ENCODE measurements around the gene FLNA. TPM values are rescaled to one million over a fixed set of nuclear protein-coding genes. Genes with fewer than 3 reads are reported as not detected.

Gene FLNA
- total RNA-seq, 2 donors from 2014 or later = 230 to 308 TPM

DNA sequence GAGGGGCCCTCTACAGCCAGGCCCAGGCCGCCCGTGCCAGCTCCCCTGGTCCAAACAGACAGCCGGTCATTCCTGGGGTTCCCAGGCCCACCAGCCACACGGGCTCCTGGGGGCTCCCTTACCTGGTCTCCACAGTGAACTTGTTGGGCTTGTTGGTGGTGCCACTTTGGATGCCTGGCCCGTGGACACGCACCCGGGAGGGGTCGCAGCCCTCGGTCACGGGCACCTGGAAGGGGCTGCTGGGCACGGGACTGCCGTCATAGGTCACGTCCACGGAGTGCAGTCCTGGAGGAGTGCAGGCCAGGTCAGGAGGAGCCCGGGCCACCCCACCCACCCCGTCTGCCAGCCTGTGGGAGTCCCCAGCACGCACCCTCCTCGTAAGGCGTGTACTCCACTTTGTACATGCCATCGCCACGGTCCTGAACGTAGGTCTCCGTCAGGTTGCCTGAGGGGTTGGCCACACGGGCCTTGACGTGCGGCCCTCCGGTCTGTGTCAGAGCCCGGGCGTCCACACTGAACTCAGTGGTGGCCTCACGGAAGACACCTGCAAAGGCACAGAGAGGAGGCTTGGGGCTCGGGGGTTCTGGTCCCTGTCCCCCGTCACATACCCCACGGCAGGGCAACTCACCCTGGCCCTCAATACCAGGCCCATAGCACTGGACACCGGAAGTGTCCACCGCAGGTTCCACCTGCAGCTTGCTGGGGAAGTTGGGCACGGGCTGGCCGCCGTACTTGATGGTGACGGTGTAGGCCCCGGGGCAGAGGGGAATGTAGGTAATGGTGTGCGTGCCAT is 14.9 kb downstream of the FLNA start:
- 96% methylated on average over 9 of the region's 41 CpGs; no CpG with 5 or more reads in 1 of the 2 donors for WGBS, 2 donors
- intact Hi-C loops (cut with DNase I) = no loop called here
- Histone ChIP-seq H3K9me3 (no peaks in the 10 kb centered on the region), H3K4me3 (no peak overlapping the region), H3K27ac (no peak overlapping the region), H3K36me3 (replicated peaks in 1 of 2; ENCODE audit: insufficient read depth in 1 of 2, low read depth in 2 of 2) (no peaks in the 10 kb centered on the region), H3K27me3 (no peaks in the 10 kb centered on the region), H3K4me1 (no peaks in the 10 kb centered on the region)
- ATAC-seq = no peak
- TF ChIP-seq POLR2A (IDR thresholded peaks at IDR 0.05) = no peak
- TF ChIP-seq, protein P1, sequence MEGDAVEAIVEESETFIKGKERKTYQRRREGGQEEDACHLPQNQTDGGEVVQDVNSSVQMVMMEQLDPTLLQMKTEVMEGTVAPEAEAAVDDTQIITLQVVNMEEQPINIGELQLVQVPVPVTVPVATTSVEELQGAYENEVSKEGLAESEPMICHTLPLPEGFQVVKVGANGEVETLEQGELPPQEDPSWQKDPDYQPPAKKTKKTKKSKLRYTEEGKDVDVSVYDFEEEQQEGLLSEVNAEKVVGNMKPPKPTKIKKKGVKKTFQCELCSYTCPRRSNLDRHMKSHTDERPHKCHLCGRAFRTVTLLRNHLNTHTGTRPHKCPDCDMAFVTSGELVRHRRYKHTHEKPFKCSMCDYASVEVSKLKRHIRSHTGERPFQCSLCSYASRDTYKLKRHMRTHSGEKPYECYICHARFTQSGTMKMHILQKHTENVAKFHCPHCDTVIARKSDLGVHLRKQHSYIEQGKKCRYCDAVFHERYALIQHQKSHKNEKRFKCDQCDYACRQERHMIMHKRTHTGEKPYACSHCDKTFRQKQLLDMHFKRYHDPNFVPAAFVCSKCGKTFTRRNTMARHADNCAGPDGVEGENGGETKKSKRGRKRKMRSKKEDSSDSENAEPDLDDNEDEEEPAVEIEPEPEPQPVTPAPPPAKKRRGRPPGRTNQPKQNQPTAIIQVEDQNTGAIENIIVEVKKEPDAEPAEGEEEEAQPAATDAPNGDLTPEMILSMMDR (IDR thresholded peaks at IDR 0.05) = no peak
- no peak for DNase-seq

DNA sequence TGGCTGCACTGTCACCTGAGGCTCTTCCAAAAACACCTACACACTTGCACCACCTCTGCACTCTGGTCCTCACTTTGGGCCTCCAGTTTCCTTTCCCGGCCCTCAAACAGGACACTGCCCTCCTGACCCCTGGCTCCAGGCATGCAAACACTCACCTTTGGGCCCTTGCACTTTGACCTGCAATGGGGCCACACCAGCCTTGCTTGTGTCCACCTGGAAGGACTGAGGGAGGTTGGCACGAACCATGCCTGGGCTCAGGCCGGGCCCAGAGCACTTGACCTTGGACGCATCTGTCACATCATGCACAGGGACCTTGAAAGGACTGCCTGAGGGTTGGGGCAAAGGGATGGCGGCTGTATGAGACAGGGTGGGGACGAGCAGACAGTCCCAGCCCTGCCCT is 15.6 kb downstream of the FLNA start:
- intact Hi-C loops (cut with DNase I) = no loop called here
- H3K4me1 ChIP-seq = no peaks in the 10 kb centered on the region
- 61 to 100% methylated on average over 1 to 6 of the region's 6 CpGs for WGBS, 2 donors
- H3K27ac ChIP-seq = no peak overlapping the region
- peaks cover 0 to 1% of the 10 kb centered on the region in 2 donors for H3K36me3 ChIP-seq (replicated peaks in 1 of 2; ENCODE audit: insufficient read depth in 1 of 2, low read depth in 2 of 2)
- DNase-seq = no peak
- no peaks in the 10 kb centered on the region for H3K9me3 ChIP-seq
- no peaks in the 10 kb centered on the region for H3K27me3 ChIP-seq
- no peak overlapping the region for H3K4me3 ChIP-seq
- no peak for ATAC-seq
- no peak for TF ChIP-seq POLR2A (IDR thresholded peaks at IDR 0.05)
- TF ChIP-seq, protein P1 (IDR thresholded peaks at IDR 0.05) = no peak

DNA sequence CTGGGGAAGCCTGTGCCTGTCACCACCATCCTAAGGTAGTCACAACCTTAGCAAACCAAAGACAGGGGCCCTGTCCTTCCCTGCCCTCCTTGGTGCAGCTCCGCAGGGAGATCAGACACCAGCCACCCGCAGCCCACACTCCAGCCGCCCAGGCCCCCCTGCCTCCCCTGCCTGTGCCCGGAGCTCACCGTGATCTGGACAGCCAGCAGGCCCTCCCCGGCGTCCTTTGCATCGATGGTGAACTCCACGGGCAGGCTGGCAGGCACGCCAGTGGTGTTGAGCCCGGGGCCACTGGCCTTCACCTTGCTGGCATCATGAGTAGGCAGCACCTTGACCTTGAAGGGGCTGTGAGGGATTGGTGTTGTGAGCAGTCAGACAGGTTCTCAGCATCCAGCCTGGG is 16.4 kb downstream of the FLNA start:
- WGBS, 2 donors = 84% methylated on average over 11 of the region's 11 CpGs; no CpG with 5 or more reads in 1 of the 2 donors

DNA sequence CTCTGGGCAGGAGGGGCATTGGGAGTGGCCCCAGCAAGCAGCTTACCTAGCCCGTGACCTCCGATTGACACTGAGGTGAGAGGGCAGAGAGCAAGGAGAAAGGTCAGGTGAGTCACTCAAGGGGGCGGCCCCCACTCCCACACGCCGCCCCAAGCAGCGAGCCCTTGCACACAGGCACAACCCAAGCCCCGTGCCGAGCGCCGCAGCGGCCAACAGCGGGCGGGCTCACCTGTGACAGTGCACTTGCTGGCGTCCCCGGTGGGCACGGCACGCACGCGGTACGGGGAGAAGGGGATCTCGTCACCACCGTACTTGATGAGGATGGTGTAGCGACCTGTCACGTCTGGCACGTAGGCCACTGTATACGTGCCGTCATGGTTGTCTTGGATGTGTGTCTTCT is 17.2 kb downstream of the FLNA start:
- no peak overlapping the region for H3K27ac ChIP-seq
- WGBS, 2 donors = 95% methylated on average over 16 of the region's 27 CpGs; no CpG with 5 or more reads in 1 of the 2 donors
- no peaks in the 10 kb centered on the region for H3K9me3 ChIP-seq
- no peak overlapping the region for H3K4me3 ChIP-seq
- intact Hi-C loops (cut with DNase I) = no loop called here
- DNase-seq (no peak), ATAC-seq (no peak)
- H3K36me3 ChIP-seq (replicated peaks in 1 of 2; ENCODE audit: insufficient read depth in 1 of 2, low read depth in 2 of 2) = peaks cover 0 to 2% of the 10 kb centered on the region in 2 donors
- TF ChIP-seq, protein P1 (IDR thresholded peaks at IDR 0.05) = no peak
- TF ChIP-seq POLR2A (IDR thresholded peaks at IDR 0.05) = no peak
- no peaks in the 10 kb centered on the region for H3K4me1 ChIP-seq
- no peaks in the 10 kb centered on the region for H3K27me3 ChIP-seq

More for the DNA sequence above, 16.4 kb downstream of the FLNA start:
- no peak overlapping the region for H3K27ac ChIP-seq
- intact Hi-C loops (cut with DNase I) = no loop called here
- H3K4me3 ChIP-seq = no peak overlapping the region
- H3K4me1 ChIP-seq = no peaks in the 10 kb centered on the region
- H3K9me3 ChIP-seq = no peaks in the 10 kb centered on the region
- TF ChIP-seq, protein P1 (IDR thresholded peaks at IDR 0.05) = no peak
- no peak for TF ChIP-seq POLR2A (IDR thresholded peaks at IDR 0.05)
- DNase-seq (no peak), ATAC-seq (no peak)
- H3K36me3 ChIP-seq (replicated peaks in 1 of 2; ENCODE audit: insufficient read depth in 1 of 2, low read depth in 2 of 2) = peaks cover 0 to 2% of the 10 kb centered on the region in 2 donors
- H3K27me3 ChIP-seq = no peaks in the 10 kb centered on the region

DNA sequence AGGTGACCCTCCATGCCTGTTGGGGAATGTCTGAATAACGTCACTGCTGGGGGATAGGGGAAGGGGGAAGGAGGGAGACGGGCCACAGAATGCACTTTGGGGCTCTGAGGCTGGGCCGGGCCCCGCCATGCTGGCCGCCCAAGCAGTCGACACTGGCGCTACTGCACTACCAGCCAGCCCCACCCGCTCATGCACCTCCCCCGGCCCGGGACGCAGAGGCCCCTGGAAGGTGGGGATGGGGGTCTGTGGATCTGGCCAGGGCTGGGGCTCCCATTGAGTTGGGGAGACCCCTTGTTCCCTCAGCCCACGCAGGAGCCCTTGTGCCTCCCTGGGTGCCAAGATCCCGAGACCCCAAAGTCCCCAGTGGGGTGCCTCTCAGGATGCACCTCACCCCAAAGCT is 17.8 kb downstream of the FLNA start:
- no peak overlapping the region for H3K4me3 ChIP-seq
- peaks cover 0 to 2% of the 10 kb centered on the region in 2 donors for H3K36me3 ChIP-seq (replicated peaks in 1 of 2; ENCODE audit: insufficient read depth in 1 of 2, low read depth in 2 of 2)
- no peaks in the 10 kb centered on the region for H3K4me1 ChIP-seq
- no peaks in the 10 kb centered on the region for H3K9me3 ChIP-seq
- no peak for TF ChIP-seq POLR2A (IDR thresholded peaks at IDR 0.05)
- TF ChIP-seq, protein P1 (IDR thresholded peaks at IDR 0.05) = no peak
- DNase-seq = no peak
- no peak overlapping the region for H3K27ac ChIP-seq
- no peaks in the 10 kb centered on the region for H3K27me3 ChIP-seq
- no peak for ATAC-seq
- 79% methylated on average over 5 of the region's 13 CpGs; no CpG with 5 or more reads in 1 of the 2 donors for WGBS, 2 donors
- intact Hi-C loops (cut with DNase I) = no loop called here
